Thoracic aorta (tissue), 2 donors: Measurements from ENCODE around the gene XPC. TPM values are rescaled to one million over a fixed set of nuclear protein-coding genes. Genes with fewer than 3 reads are reported as not detected.

Experiments used
- ATAC-seq: fragments of 150-250 bp; one replicate; pipeline ENCODE4 v1.8.0; 2017; ENCODE audit warnings: low read depth; ENCODE audit not compliant: insufficient number of reproducible peaks, low FRiP score
- DNase-seq: peaks from one replicate; pipeline ENCODE4 v3.0.0-alpha.2; 2020; ENCODE audit warnings: low spot score
- H3K27ac ChIP-seq, 2 donors: fragments of 200-600 bp; sonication (generic); 1 replicate in 1 of 2; 2 replicates in 1 of 2; pipeline ENCODE4 v1.5.1; 2016; ENCODE audit warnings: mild to moderate bottlenecking in 2 of 2, moderate library complexity in 2 of 2
- H3K27me3 ChIP-seq: fragments of 200-600 bp; sonication (generic); replicated peaks from 2 replicates; pipeline ENCODE4 v1.6.0; 2016; ENCODE audit warnings: mild to moderate bottlenecking; ENCODE audit not compliant: insufficient read depth
- H3K36me3 ChIP-seq: fragments of 200-600 bp; sonication (generic); one replicate; pipeline ENCODE4 v1.5.1; 2016
- H3K4me1 ChIP-seq, 2 donors: fragments of 200-600 bp; sonication (generic); 1 replicate in 1 of 2; 2 replicates in 1 of 2; pipeline versions ENCODE4 v1.5.1 to v1.6.0; 2016; ENCODE audit warnings: low read depth in 2 of 2, mild to moderate bottlenecking in 1 of 2; ENCODE audit not compliant: control insufficient read depth in 1 of 2
- H3K4me3 ChIP-seq: fragments of 200-600 bp; sonication (generic); 2 replicates; pipeline ENCODE4 v1.5.1; 2016; ENCODE audit warnings: mild to moderate bottlenecking
- H3K9me3 ChIP-seq: fragments of 200-600 bp; sonication (generic); 2 replicates; pipeline ENCODE4 v1.5.1; 2016
- CTCF ChIP-seq: fragments of 200-600 bp; sonication (generic); IDR thresholded peaks from one replicate; pipeline ENCODE4 v1.5.1; 2019; ENCODE audit warnings: antibody characterized with exemption
- total RNA-seq, 2 donors: library from RNA; depleted of rRNA; stranded (reverse); fragments of >200 nt; gene quantifications; one replicate each; pipeline versions ENCODE4 v1.1.0 to v1.2.3, GENCODE V29; 2016

XPC gene
- total RNA-seq, 2 donors from 2014 or later: 49.2 to 57.1 TPM

- Histone ChIP-seq H3K27me3 (no peaks in the 10 kb centered on the region), H3K36me3 (peaks cover 47% of the 10 kb centered on the region), H3K4me3 (no peak overlapping the region), H3K27ac (peak overlapping the region; percentile 94 to 98), H3K4me1 (peaks cover 31 to 75% of the 10 kb centered on the region in 2 donors), H3K9me3 (no peaks in the 10 kb centered on the region)
- no peak for DNase-seq
- TF ChIP-seq CTCF: no peak
- no peak for ATAC-seq
These were observed 39.3 kb downstream of the XPC start for GRCh38 chr3:14138878-14139655.

GRCh38 chr3:14138109-14138877, 40.1 kb downstream of the XPC start:
- Histone ChIP-seq H3K27me3 (no peaks in the 10 kb centered on the region), H3K27ac (peak overlapping the region; percentile 86 to 98), H3K9me3 (no peaks in the 10 kb centered on the region), H3K36me3 (peaks cover 54% of the 10 kb centered on the region), H3K4me3 (no peak overlapping the region), H3K4me1 (peaks cover 29 to 67% of the 10 kb centered on the region in 2 donors)
- DNase-seq (no peak), ATAC-seq (no peak)
- no peak for TF ChIP-seq CTCF

GRCh38 chr3:14137445-14137844, 41.0 kb downstream of the XPC start:
- H3K4me3 ChIP-seq: no peak overlapping the region
- peak overlapping the region; percentile 78 to 86 for H3K27ac ChIP-seq
- H3K27me3 ChIP-seq: no peaks in the 10 kb centered on the region
- no peak for DNase-seq
- H3K9me3 ChIP-seq: no peaks in the 10 kb centered on the region
- no peak for ATAC-seq
- TF ChIP-seq CTCF: no peak
- H3K36me3 ChIP-seq: peaks cover 63% of the 10 kb centered on the region
- peaks cover 21 to 58% of the 10 kb centered on the region in 2 donors for H3K4me1 ChIP-seq

DNA sequence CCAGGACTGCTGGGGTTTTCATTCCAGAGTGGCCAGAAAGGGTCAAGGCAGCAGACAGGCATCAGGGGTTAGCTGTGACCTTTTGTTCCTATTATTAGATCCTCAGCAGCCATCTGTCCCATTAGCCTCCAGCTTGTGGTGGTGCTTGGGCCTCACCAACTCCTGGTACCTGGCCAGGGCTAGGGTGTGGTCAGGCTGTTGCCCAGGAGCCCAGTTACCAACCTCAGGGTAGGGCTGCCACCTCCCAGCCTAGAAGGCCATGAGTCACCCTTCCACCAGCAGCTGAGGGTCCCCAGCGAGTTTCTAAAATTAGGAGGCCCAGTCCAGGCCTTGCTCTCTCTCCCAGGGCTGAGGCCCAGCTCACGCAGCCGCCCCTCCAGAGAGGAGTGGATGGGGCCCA, 41.4 kb downstream of the XPC start:
- TF ChIP-seq CTCF: no peak
- Histone ChIP-seq H3K27me3 (no peaks in the 10 kb centered on the region), H3K36me3 (peaks cover 65% of the 10 kb centered on the region), H3K4me1 (peaks cover 19 to 54% of the 10 kb centered on the region in 2 donors), H3K4me3 (no peak overlapping the region), H3K9me3 (no peaks in the 10 kb centered on the region), H3K27ac (peak overlapping the region; percentile 78 to 86)
- no peak for DNase-seq
- ATAC-seq: peak; percentile 24

DNA sequence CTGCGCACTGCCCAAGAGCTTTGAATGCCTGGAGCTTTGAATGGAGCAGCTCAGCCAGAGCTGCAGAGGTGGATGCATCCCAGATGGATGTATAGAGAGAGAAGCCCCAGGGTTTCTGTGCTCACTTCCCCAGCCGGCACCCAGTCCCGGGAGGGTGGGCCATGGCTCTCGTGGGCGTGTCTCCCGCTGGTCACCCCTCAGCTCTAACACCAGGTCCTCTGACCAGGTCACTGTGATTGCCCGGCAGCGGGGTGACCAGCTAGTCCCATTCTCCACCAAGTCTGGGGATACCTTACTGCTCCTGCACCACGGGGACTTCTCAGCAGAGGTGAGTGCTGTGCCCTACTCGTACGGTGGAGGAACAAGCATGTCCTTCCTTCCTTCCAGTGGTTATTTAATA, 42.8 kb downstream of the XPC start:
- Histone ChIP-seq H3K4me3 (no peak overlapping the region), H3K4me1 (peaks cover 10 to 40% of the 10 kb centered on the region in 2 donors), H3K36me3 (peaks cover 72% of the 10 kb centered on the region), H3K27me3 (no peaks in the 10 kb centered on the region), H3K27ac (no peak overlapping the region), H3K9me3 (no peaks in the 10 kb centered on the region)
- no peak for TF ChIP-seq CTCF
- ATAC-seq (no peak), DNase-seq (no peak)
